Activated T-cell treated with anti-CD3 and anti-CD28 coated beads, Interleukin-2, amount 50 U/mL, for 4 hours (primary cell): ENCODE data around the gene SLC41A3. TPM values are rescaled to one million over a fixed set of nuclear protein-coding genes. Genes with fewer than 3 reads are reported as not detected.
A peak's percentile ranks its signal among the peaks of the same experiment; 100 is the strongest.

Source experiments
- ATAC-seq, 2 donors: fragments of 200-7000 bp; cut with Tn5 transposase; one replicate each; pipeline ENCODE4 v1.10.0; 2021
- DNase-seq: peaks from one replicate; pipeline ENCODE4 v3.0.0-alpha.2; 2020
- H3K27me3 Mint-ChIP-seq: one replicate; pipeline ENCODE4 v1.8.0; 2021; ENCODE audit warnings: low read depth, mixed read lengths
- H3K36me3 Mint-ChIP-seq: one replicate; pipeline ENCODE4 v1.8.0; 2022; ENCODE audit warnings: mixed read lengths; ENCODE audit not compliant: insufficient read depth
- H3K4me1 Mint-ChIP-seq: one replicate; pipeline ENCODE4 v1.8.0; 2021; ENCODE audit warnings: low read depth, mixed read lengths
- H3K4me3 Mint-ChIP-seq: one replicate; pipeline ENCODE4 v1.8.0; 2021; ENCODE audit warnings: mild to moderate bottlenecking, moderate library complexity, mixed read lengths
- H3K9me3 Mint-ChIP-seq: one replicate; pipeline ENCODE4 v1.8.0; 2021; ENCODE audit warnings: mixed read lengths
- total RNA-seq, 3 donors: library from RNA; stranded (reverse); gene quantifications; one replicate each; pipeline ENCODE4 v1.2.1, GENCODE V29; 2021

Gene SLC41A3
- total RNA-seq, 3 donors from 2014 or later: 23.6 to 28.1 (median 25.4) TPM

DNA sequence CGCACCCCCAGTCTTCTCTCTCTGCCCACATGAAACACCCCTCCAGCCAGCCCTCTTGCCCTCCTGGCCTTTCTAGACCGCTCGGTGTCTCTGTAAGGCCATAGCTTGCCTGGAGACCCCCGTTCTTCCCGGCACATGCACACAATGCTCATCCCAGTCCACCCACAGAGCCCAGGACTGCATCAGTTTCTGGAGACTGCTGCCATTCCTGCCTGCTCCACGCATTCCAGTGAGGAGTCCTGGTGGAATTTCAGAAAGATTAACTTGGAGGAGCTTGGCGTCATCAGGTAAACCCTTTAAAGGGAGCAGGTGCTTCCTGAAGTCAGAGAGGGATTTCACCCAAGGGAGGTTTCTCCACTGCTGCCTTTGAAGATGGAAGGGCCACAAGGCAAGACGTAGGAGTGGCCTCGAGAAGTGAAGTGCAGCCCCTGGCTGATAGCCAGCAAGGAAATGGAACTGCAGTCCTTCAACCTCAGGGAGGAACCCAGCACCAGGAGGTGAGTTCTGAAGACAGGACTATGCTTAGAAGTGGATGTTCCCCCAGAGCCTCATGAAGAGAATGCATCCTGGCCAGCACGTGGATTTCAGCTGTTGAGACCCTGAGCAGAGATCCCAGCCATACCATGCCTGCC lies 19.2 kb downstream of the SLC41A3 start:
- ATAC-seq: no peak
- Mint-ChIP-seq H3K9me3 (no peaks in the 10 kb centered on the region), H3K4me1 (peaks cover 13% of the 10 kb centered on the region), H3K27me3 (no peaks in the 10 kb centered on the region), H3K36me3 (peaks cover 20% of the 10 kb centered on the region), H3K4me3 (no peak overlapping the region)
- no peak for DNase-seq

- Mint-ChIP-seq H3K36me3 (peaks cover 20% of the 10 kb centered on the region), H3K4me1 (peaks cover 13% of the 10 kb centered on the region), H3K27me3 (no peaks in the 10 kb centered on the region), H3K9me3 (no peaks in the 10 kb centered on the region), H3K4me3 (no peak overlapping the region)
- peak in 1 of 2 donors; percentile 14 for ATAC-seq
- DNase-seq: no peak
These were observed 20.5 kb downstream of the SLC41A3 start for GRCh38 chr3:126063358-126063965.

DNA sequence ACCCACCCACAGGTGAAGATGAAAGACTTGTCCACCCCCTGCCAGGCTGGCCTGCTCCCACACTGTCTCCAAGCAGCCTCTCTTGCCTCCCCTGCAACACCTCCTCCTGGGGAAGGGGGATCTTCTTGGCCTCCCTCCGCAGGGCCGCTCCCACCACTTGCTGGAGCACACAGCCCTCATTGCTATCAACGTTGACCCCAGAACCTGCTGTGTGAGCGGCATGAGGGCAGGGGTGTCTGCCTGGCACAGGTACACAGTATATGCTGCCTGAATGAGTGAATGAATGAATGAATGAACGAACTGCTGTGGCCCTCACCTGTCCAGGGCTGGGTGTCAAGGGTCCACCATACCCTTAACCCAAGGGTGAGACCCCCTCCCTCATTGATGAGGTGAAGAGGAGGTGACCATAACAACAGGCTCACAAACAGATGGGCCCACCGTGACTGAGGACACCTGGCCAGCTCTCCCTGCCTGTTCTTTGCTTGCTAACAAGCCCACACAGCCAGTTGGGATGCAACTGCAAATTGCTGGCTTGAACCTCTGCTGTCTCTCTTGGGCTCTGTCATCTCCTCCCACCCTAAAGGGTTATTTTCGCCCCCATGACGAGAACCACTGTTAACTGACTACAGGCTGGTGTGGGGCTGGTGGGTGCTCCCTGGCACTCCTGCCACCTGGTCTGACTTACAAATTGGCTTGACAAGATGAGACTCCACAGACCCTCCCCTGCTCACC lies 22.5 kb downstream of the SLC41A3 start:
- Mint-ChIP-seq H3K4me1 (peaks cover 13% of the 10 kb centered on the region), H3K36me3 (peaks cover 11% of the 10 kb centered on the region), H3K9me3 (no peaks in the 10 kb centered on the region), H3K27me3 (no peaks in the 10 kb centered on the region), H3K4me3 (no peak overlapping the region)
- DNase-seq: no peak
- ATAC-seq: no peak

DNA sequence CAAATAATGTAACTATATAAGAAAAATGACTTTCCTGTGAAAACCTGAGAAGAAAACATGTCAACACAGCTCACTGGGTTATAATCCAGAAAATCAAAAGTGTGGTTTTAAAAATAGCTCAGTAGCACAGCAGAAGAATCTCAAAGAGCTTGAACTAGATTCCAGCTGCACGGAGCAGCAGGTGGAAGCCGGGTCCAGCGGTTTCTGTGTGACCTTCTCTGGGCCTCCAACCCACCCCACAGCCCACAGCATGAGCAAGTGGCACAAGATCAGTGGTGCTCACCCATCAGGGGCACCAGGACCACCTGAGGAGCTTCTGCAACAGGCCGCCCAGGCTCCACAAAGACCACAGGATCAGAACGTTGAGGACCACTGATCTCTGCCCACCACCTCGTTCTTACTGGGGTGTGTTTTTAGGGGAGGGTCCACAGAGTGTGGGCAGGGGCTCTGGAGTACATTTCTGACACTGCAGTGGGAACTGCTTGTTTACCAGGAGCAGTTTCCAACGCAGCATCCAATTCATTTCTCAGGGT lies 23.2 kb downstream of the SLC41A3 start:
- Mint-ChIP-seq H3K36me3 (peaks cover 8% of the 10 kb centered on the region), H3K27me3 (no peaks in the 10 kb centered on the region), H3K4me1 (peaks cover 13% of the 10 kb centered on the region), H3K4me3 (no peak overlapping the region), H3K9me3 (no peaks in the 10 kb centered on the region)
- DNase-seq (no peak), ATAC-seq (no peak)

DNA sequence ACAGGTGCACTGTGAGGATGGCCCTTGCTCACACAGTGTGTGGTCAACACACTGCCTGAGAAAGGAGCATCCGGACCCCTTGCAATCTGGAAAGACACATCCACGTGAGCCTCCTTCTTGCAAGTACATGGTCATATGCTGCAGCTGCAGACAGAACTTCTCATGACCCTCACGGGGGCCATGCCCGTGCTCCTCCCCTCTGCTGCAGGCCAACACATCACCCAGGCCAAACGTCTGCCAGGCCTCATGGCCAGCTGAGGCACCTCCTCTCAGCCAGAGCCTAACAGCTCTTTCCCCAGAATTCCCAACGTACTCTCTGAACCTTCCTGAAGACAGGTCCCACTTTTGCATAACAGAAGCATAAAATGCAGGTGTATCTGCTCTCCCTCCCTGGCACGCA lies 25.3 kb downstream of the SLC41A3 start:
- ATAC-seq (no peak), DNase-seq (no peak)
- Mint-ChIP-seq H3K9me3 (no peaks in the 10 kb centered on the region), H3K27me3 (no peaks in the 10 kb centered on the region), H3K4me3 (no peak overlapping the region), H3K36me3 (peaks cover 2% of the 10 kb centered on the region), H3K4me1 (peaks cover 7% of the 10 kb centered on the region)

DNA sequence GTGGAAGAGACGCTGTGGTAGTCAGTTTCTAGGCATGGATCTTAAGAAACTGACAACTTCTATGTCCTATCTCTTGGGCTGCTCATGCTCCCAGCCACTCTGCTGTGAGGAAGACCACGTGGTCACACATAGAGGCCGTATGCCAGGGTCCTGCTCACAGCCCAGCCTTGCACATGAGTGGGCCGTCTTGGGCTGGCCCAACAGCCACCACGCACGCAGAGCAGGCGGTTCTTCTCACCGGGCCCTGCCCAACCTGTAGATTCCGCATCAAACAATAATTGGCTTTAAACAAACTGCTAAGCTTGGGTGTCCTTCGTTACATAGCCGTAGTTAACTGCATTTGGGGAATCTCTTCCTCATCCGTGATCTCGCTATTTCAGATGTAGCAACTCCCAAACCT lies 26.0 kb downstream of the SLC41A3 start:
- no peaks in the 10 kb centered on the region for H3K9me3 Mint-ChIP-seq
- no peaks in the 10 kb centered on the region for H3K36me3 Mint-ChIP-seq
- H3K4me1 Mint-ChIP-seq: peaks cover 6% of the 10 kb centered on the region
- no peak overlapping the region for H3K4me3 Mint-ChIP-seq
- ATAC-seq: no peak
- H3K27me3 Mint-ChIP-seq: no peaks in the 10 kb centered on the region
- DNase-seq: no peak

GRCh38 chr3:126057501-126057819 lies 26.5 kb downstream of the SLC41A3 start:
- no peaks in the 10 kb centered on the region for H3K27me3 Mint-ChIP-seq
- ATAC-seq (no peak), DNase-seq (no peak)
- no peaks in the 10 kb centered on the region for H3K9me3 Mint-ChIP-seq
- no peak overlapping the region for H3K4me3 Mint-ChIP-seq
- H3K36me3 Mint-ChIP-seq: no peaks in the 10 kb centered on the region
- peaks cover 10% of the 10 kb centered on the region for H3K4me1 Mint-ChIP-seq

DNA sequence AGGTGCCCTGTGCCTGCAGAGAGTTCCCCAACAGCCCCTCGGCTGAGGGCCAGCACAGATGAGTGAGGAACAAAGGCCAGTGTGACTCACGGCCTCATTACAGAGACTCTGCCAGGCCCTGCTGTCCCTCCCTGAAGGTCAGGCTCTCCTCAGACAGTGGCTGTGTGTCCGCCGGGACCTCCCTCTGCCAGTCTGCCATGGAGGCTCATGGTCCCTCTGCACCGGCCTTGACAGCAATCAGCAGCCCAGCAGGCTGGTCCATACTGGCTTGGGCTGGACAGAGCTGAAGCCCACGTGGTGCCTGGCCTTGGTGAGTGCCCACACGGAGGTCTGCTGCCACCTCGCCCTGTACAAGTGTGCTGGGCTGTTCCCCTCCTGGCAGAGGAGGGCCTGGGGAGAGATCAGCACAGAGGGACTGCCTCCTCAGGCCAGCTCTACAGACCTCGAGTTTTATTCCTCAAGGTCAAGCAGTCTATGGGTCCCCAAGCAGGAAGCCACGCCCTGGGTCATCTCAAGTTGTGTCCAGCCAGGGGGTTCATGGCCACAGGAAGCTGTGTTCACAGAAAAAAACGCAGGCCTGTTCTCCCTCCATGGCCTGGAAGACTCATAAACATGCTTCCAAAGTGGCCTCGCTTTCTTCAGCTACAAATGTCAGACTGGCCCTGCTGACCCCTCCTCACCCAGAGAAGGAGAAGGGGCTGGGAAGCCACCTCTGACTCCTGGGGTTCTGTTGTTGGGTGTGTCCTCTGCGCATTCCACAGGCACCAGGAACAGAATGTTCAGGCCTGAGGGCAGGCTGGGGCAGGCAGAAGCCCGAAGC lies 27.0 kb downstream of the SLC41A3 start:
- H3K4me1 Mint-ChIP-seq: peaks cover 13% of the 10 kb centered on the region
- DNase-seq (no peak), ATAC-seq (no peak)
- H3K9me3 Mint-ChIP-seq: no peaks in the 10 kb centered on the region
- no peaks in the 10 kb centered on the region for H3K36me3 Mint-ChIP-seq
- H3K4me3 Mint-ChIP-seq: no peak overlapping the region
- no peaks in the 10 kb centered on the region for H3K27me3 Mint-ChIP-seq

GRCh38 chr3:126056088-126056487 lies 27.8 kb downstream of the SLC41A3 start:
- no peak overlapping the region for H3K4me3 Mint-ChIP-seq
- no peaks in the 10 kb centered on the region for H3K36me3 Mint-ChIP-seq
- DNase-seq (no peak), ATAC-seq (no peak)
- H3K4me1 Mint-ChIP-seq: peaks cover 13% of the 10 kb centered on the region
- no peaks in the 10 kb centered on the region for H3K9me3 Mint-ChIP-seq
- H3K27me3 Mint-ChIP-seq: no peaks in the 10 kb centered on the region

- H3K27me3 Mint-ChIP-seq: no peaks in the 10 kb centered on the region
- ATAC-seq: no peak
- peaks cover 5% of the 10 kb centered on the region for H3K36me3 Mint-ChIP-seq
- no peak overlapping the region for H3K4me3 Mint-ChIP-seq
- H3K9me3 Mint-ChIP-seq: no peaks in the 10 kb centered on the region
- DNase-seq: no peak
- H3K4me1 Mint-ChIP-seq: peaks cover 13% of the 10 kb centered on the region
These were observed 29.1 kb downstream of the SLC41A3 start for GRCh38 chr3:126054870-126055269.

DNA sequence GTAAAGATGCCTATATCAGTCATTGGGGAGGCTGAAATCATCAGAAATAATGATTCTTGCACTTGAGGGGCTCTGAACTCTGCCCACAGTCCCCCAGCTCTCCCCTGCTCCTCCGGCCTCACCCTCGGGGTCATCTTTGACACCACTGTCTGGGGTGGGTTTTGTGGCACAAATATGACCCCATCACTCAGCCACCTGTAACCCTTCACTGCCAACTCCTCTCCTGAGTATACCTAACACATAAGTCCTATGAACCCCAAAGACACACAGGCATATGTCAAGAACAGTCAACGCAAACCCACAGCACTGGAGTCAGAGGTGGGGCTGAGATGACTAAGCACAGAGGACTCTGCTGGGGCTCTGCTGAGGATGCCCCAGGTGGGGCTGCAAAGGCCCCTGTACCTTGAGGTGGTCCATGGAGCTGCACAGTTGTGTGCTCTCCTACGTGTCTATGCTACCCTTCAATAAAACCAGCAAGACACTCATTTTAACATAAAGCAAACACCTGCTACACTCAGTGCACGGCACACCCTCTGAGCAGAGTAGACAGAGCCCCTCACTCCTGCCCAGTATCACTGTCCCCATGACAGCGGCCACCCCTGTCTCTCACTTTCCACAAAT lies 29.9 kb downstream of the SLC41A3 start:
- H3K4me1 Mint-ChIP-seq: peaks cover 13% of the 10 kb centered on the region
- H3K4me3 Mint-ChIP-seq: no peak overlapping the region
- H3K9me3 Mint-ChIP-seq: no peaks in the 10 kb centered on the region
- DNase-seq (no peak), ATAC-seq (no peak)
- H3K27me3 Mint-ChIP-seq: no peaks in the 10 kb centered on the region
- peaks cover 11% of the 10 kb centered on the region for H3K36me3 Mint-ChIP-seq

DNA sequence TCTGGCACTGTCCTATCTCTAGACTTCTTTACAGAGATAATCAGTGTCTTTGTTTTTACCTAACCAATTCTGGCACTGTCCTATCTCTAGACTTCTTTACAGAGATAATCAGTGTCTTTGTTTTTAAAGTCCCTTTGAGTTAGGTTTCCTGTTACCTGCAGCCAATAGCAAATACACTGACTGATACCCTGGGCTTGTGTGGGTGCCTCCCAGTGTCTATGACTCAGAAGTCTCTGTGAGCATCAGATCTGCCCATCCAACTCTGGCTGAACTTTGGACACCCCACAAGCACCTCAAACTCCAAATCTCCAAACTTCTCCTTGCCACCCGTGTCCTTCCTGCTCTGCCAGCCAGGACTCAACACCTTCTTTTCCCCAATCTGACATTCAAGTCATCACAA lies 30.4 kb downstream of the SLC41A3 start:
- DNase-seq: no peak
- Mint-ChIP-seq H3K36me3 (peaks cover 12% of the 10 kb centered on the region), H3K4me1 (peaks cover 13% of the 10 kb centered on the region), H3K27me3 (no peaks in the 10 kb centered on the region), H3K4me3 (no peak overlapping the region), H3K9me3 (no peaks in the 10 kb centered on the region)
- ATAC-seq: no peak

GRCh38 chr3:126052196-126053058 lies 31.5 kb downstream of the SLC41A3 start:
- ATAC-seq (no peak), DNase-seq (no peak)
- no peak overlapping the region for H3K4me3 Mint-ChIP-seq
- H3K27me3 Mint-ChIP-seq: no peaks in the 10 kb centered on the region
- no peaks in the 10 kb centered on the region for H3K9me3 Mint-ChIP-seq
- H3K36me3 Mint-ChIP-seq: peaks cover 13% of the 10 kb centered on the region
- H3K4me1 Mint-ChIP-seq: peaks cover 13% of the 10 kb centered on the region
